K562 (cell line): ENCODE measurements around the gene RBMS1. TPM values are rescaled to one million over a fixed set of nuclear protein-coding genes. Genes with fewer than 3 reads are reported as not detected.

Experiments
- ATAC-seq: fragments of 200-7000 bp; cut with Tn5 transposase; 3 replicates; pipeline ENCODE4 v1.9.1; 2020; ENCODE audit warnings: moderate library complexity
- BruUV-seq: library from RNA; stranded (reverse); fragments of 400-500 nt; replicated peaks from 2 replicates; lab custom pipeline; 2021; lab: Mats Ljungman, UMichigan
- CTCF ChIA-PET: fragments of 300-600 bp; formaldehyde crosslinking; extraction: SDS; loops from one replicate; lab custom pipeline; 2021; ENCODE audit warnings: low intra/inter-chr PET ratio; lab: Yijun Ruan, JAX
- POLR2A ChIA-PET: fragments of 300-600, 350-650 bp; sonication (Branson Sonifier 250); formaldehyde crosslinking; extraction: SDS; loops from one replicate; lab custom pipeline; 2021; ENCODE audit warnings: antibody characterized with exemption, inconsistent platforms; lab: Yijun Ruan, JAX
- DNase-seq, 4 experiments: peaks; one replicate each; pipeline versions ENCODE4 v3.0.0 to v3.0.0-alpha.2; 2011 to 2018; ENCODE audit warnings: low spot score in 3 of 4, mixed read lengths in 3 of 4; ENCODE audit errors: extremely low read depth in 1 of 4
- FAIRE-seq: peaks from 2 replicates; lab custom pipeline; 2011; peaks lifted over from hg19 to GRCh38; lab: Jason Lieb, UNC
- H2AFZ ChIP-seq: 2 replicates; pipeline ENCODE4 v1.6.0; 2011; ENCODE audit warnings: low read depth, low read length, control low read depth, inconsistent platforms
- H3K27ac ChIP-seq: fragments of 200-600 bp; 3 replicates; pipeline ENCODE4 v1.8.0; 2011; ENCODE audit warnings: low read depth, mild to moderate bottlenecking, control low read depth, inconsistent platforms, low read length, moderate library complexity, mixed read lengths; ENCODE audit errors: extremely low read depth
- H3K27me3 ChIP-seq, 2 experiments: fragments of 300-600 bp in 1 of 2; 2 replicates in 1 of 2; 3 replicates in 1 of 2; pipeline versions ENCODE4 v1.6.0 to v1.8.0; 2011; ENCODE audit warnings: inconsistent platforms in 2 of 2, low read length in 2 of 2, mild to moderate bottlenecking in 1 of 2, mixed read lengths in 1 of 2, moderate library complexity in 1 of 2; ENCODE audit not compliant: control insufficient read depth in 2 of 2, insufficient read depth in 2 of 2
- H3K36me3 ChIP-seq: fragments of 300-600 bp; 3 replicates; pipeline ENCODE4 v1.8.0; 2011; ENCODE audit warnings: mild to moderate bottlenecking, low read length, inconsistent platforms; ENCODE audit not compliant: control insufficient read depth, insufficient read depth
- H3K4me1 ChIP-seq, 2 experiments: fragments of 200-600 bp in 1 of 2; replicated peaks in 1 of 2; 2 replicates in 1 of 2; 3 replicates in 1 of 2; pipeline versions ENCODE4 v1.5.1 to v1.8.0; 2011; ENCODE audit warnings: inconsistent platforms in 2 of 2, low read length in 2 of 2, mild to moderate bottlenecking in 1 of 2, mixed read lengths in 1 of 2, moderate library complexity in 1 of 2; ENCODE audit not compliant: control insufficient read depth in 2 of 2, insufficient read depth in 2 of 2
- H3K4me2 ChIP-seq: 2 replicates; pipeline ENCODE4 v1.6.1; 2011; ENCODE audit warnings: low read length, control low read depth, inconsistent platforms, mixed read lengths; ENCODE audit not compliant: insufficient read depth
- H3K4me3 ChIP-seq: fragments of 200-600 bp; sonication (generic), shearing (Covaris generic); 2 replicates; pipeline ENCODE4 v1.5.1; 2016; ENCODE audit warnings: control low read depth, inconsistent platforms
- H3K79me2 ChIP-seq: fragments of 200-600 bp; 3 replicates; pipeline ENCODE4 v1.8.0; 2011; ENCODE audit warnings: low read length, inconsistent platforms; ENCODE audit not compliant: control insufficient read depth, insufficient read depth
- H3K9ac ChIP-seq, 2 experiments: 2 replicates each; pipeline versions ENCODE4 v1.6.0 to v1.6.1; 2011; ENCODE audit warnings: low read depth in 2 of 2, low read length in 2 of 2, control low read depth in 1 of 2, inconsistent platforms in 1 of 2, mild to moderate bottlenecking in 1 of 2, mixed read lengths in 1 of 2; ENCODE audit not compliant: insufficient read depth in 1 of 2
- H3K9me1 ChIP-seq: one replicate; pipeline ENCODE4 v1.6.0; 2011; ENCODE audit warnings: inconsistent platforms, mild to moderate bottlenecking, low read length, moderate library complexity; ENCODE audit not compliant: control insufficient read depth, insufficient read depth
- H3K9me3 ChIP-seq: replicated peaks from 2 replicates; pipeline ENCODE4 v1.5.1; 2011; ENCODE audit warnings: low read depth, low read length, inconsistent platforms; ENCODE audit not compliant: control insufficient read depth, insufficient read depth
- H4K20me1 ChIP-seq: replicated peaks from 2 replicates; pipeline ENCODE4 v1.6.1; 2011; ENCODE audit warnings: low read length, inconsistent platforms, mixed read lengths; ENCODE audit not compliant: control insufficient read depth, insufficient read depth
- CREBBP ChIP-seq: IDR thresholded peaks from one replicate; pipeline ENCODE4 v1.6.1; 2012; ENCODE audit warnings: low read depth, mild to moderate bottlenecking, control low read depth, inconsistent platforms, low read length
- E2F1 ChIP-seq: sonication (generic); formaldehyde crosslinking; IDR thresholded peaks from 2 replicates; pipeline ENCODE4 v1.8.1; 2023; ENCODE audit warnings: mild to moderate bottlenecking, missing genetic modification reagents, moderate library complexity
- PRDM10 ChIP-seq: fragments of 450-650 bp; IDR thresholded peaks from 2 replicates; pipeline ENCODE4 v1.6.1; 2018; ENCODE audit not compliant: partially characterized antibody
- PTBP1 ChIP-seq: fragments of 200-400 bp; formaldehyde crosslinking; IDR thresholded peaks from 2 replicates; pipeline ENCODE4 v1.6.1; 2017; ENCODE audit warnings: low read depth, low read length
- ZBTB11 ChIP-seq, 3 experiments: fragments of 200-800 bp in 1 of 3; fragments of 250-450 bp in 1 of 3; fragments of 450-650 bp in 1 of 3; sonication (Bioruptor Pico) in 1 of 3; sonication (Bioruptor generic) in 1 of 3; formaldehyde crosslinking in 1 of 3; IDR thresholded peaks; 2 replicates each; pipeline versions ENCODE4 v1.6.1 to v1.8.0; 2016 to 2022; ENCODE audit warnings: mild to moderate bottlenecking in 2 of 3, missing genetic modification characterization in 2 of 3, missing compliant biosample characterization in 1 of 3, moderate library complexity in 1 of 3
- ZNF133 ChIP-seq: fragments of 250-450 bp; sonication (Bioruptor Pico); IDR thresholded peaks from 2 replicates; pipeline ENCODE4 v1.4.0; 2020; ENCODE audit warnings: mild to moderate bottlenecking
- ZNF354B ChIP-seq: fragments of 250-450 bp; sonication (Bioruptor Pico); IDR thresholded peaks from 2 replicates; pipeline ENCODE4 v1.4.0; 2020
- WGBS: fragments of 100-300 bp; shearing (Covaris generic); methylation state at CpG from one replicate; pipeline ENCODE4 v1.1.6; 2016; ENCODE audit warnings: low coverage, mixed read lengths; ENCODE audit not compliant: insufficient coverage; ENCODE audit errors: missing lambda C conversion rate; 5-methylcytosine and 5-hydroxymethylcytosine counted together
- in situ Hi-C: fragments of 300-500 bp; cut with MboI; formaldehyde crosslinking; loops from 4 replicates; pipeline ENCODE4 v1.15.0; 2018; ENCODE audit warnings: inconsistent platforms, mixed read lengths
- intact Hi-C: fragments of 100-400 bp; cut with micrococcal nuclease; formaldehyde crosslinking; loops from 2 replicates; pipeline ENCODE4 v1.14.2; 2022
- polyA plus RNA-seq, 8 experiments: library from polyadenylated mRNA; depleted of rRNA in 4 of 8; stranded (reverse) in 5 of 8; unstranded in 3 of 8; fragments of >200 nt; fragmentation: Nextera tagmentation in 2 of 8; fragmentation: Illumina TruSeq in 1 of 8; extraction: Ambion mirVana in 2 of 8; extraction: Trizol in 1 of 8; gene quantifications; 2 replicates each; pipeline versions ENCODE4 v1.2.1 to v1.2.3, GENCODE V29; 2011 to 2014; ENCODE audit warnings: inconsistent platforms in 1 of 8, missing spikeins in 1 of 8
- total RNA-seq, 7 experiments: library from RNA; depleted of rRNA in 6 of 7; stranded (reverse); fragments of >200 nt in 6 of 7; fragmentation: Illumina TruSeq in 2 of 7; extraction: Trizol in 2 of 7; gene quantifications; 2 replicates each; pipeline versions ENCODE4 v1.2.1 to v1.2.3, GENCODE V29; 2011 to 2021; ENCODE audit warnings: low replicate concordance in 1 of 7
- TF ChIP-seq, protein P1 (sequence below): fragments of 250-450 bp; sonication (Bioruptor Pico); IDR thresholded peaks from 2 replicates; pipeline ENCODE4 v1.4.0; 2020; ENCODE audit warnings: mild to moderate bottlenecking, moderate library complexity

Gene RBMS1
- total and polyA plus RNA-seq, 9 of the 15 experiments (the other 6 are each of a cell fraction or from before 2014, with no cell fraction given), result 0.04 to 0.31 (median 0.09) TPM; not detected in 6

DNA sequence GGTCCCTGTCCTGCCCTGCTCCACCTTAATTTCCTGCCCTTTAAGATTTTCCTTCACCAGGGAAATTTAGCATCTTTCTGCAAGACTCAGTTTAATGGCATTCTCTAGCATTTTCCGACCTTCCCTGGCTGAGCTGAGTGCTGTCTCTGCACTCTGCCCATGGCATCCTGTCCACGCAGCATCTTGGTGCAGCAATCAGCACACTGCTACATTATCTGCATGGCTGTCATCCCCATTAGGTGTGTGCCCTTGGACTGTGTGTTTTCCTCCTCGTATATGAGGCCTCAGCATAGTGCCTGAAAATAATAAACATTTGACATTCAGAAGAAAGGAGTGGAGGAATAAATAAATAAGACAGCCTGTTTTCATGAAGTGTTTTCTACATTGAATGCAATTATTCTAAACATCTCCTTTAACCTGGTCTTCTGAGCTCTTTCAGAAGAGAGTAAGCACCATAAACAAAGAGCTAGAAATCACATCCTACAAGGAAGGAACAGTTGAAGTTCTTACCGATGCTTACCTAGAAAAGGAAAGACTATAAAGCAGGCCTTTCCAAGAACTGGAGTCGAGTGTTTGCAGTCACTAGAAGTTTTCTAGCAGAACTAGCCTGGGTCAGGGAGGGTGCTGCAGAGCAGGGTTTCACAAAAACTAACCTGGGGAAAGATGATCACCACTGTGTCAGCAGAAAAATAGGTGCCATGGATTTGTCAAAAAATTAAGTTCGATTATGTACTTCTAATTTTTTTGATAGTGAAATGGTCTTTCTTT is 162.2 kb downstream of the RBMS1 start:
- CTCF ChIA-PET, result no interaction called here
- intact Hi-C loops (loop anchor here (10.0 kb wide), 1 partner anchor 643 kb away; no protein-coding TSS in a partner anchor), in situ Hi-C loops (no loop called here)
- no peaks in the 10 kb centered on the region for H4K20me1 ChIP-seq
- under 1% methylated on average over 6 of the region's 6 CpGs for WGBS
- no peak for ATAC-seq
- no peak overlapping the region for H3K27ac ChIP-seq
- H3K27me3 ChIP-seq, result no peaks in the 10 kb centered on the region
- H3K79me2 ChIP-seq, result no peaks in the 10 kb centered on the region
- H3K4me3 ChIP-seq, result no peak overlapping the region
- no peak overlapping the region for H2AFZ ChIP-seq
- POLR2A ChIA-PET, result no interaction called here
- no peaks in the 10 kb centered on the region for H3K9me1 ChIP-seq
- no peak for DNase-seq
- H3K9me3 ChIP-seq, result no peaks in the 10 kb centered on the region
- H3K9ac ChIP-seq, result no peak overlapping the region
- H3K4me2 ChIP-seq, result no peak overlapping the region
- BruUV-seq, result no TSS peak
- no peaks in the 10 kb centered on the region for H3K36me3 ChIP-seq
- FAIRE-seq, result no peak
- no peaks in the 10 kb centered on the region for H3K4me1 ChIP-seq
- TF ChIP-seq E2F1 (CRISPR knock-in tag) (no peak), ZNF133 (CRISPR knock-in tag) (no peak), CREBBP (no peak), PTBP1 (no peak), PRDM10 (no peak), ZBTB11 (CRISPR knock-in tag; IDR thresholded peaks at IDR 0.05) (no peak), ZNF354B (CRISPR knock-in tag) (no peak)
- TF ChIP-seq, protein P1, sequence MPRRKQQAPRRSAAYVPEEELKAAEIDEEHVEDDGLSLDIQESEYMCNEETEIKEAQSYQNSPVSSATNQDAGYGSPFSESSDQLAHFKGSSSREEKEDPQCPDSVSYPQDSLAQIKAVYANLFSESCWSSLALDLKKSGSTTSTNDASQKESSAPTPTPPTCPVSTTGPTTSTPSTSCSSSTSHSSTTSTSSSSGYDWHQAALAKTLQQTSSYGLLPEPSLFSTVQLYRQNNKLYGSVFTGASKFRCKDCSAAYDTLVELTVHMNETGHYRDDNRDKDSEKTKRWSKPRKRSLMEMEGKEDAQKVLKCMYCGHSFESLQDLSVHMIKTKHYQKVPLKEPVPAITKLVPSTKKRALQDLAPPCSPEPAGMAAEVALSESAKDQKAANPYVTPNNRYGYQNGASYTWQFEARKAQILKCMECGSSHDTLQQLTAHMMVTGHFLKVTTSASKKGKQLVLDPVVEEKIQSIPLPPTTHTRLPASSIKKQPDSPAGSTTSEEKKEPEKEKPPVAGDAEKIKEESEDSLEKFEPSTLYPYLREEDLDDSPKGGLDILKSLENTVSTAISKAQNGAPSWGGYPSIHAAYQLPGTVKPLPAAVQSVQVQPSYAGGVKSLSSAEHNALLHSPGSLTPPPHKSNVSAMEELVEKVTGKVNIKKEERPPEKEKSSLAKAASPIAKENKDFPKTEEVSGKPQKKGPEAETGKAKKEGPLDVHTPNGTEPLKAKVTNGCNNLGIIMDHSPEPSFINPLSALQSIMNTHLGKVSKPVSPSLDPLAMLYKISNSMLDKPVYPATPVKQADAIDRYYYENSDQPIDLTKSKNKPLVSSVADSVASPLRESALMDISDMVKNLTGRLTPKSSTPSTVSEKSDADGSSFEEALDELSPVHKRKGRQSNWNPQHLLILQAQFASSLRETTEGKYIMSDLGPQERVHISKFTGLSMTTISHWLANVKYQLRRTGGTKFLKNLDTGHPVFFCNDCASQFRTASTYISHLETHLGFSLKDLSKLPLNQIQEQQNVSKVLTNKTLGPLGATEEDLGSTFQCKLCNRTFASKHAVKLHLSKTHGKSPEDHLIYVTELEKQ (CRISPR knock-in tag), result no peak
